ENCODE measurements around the gene LMF2.

LMF2 gene

GRCh38 chr22:50463188-50463900 is 44.2 kb downstream of the LMF2 start:
- no peak for DNase-seq (ENCODE audit: low read depth)

- DNase-seq (ENCODE audit: low read depth), result no peak
Measured at GRCh38 chr22:50461979-50462540, 45.4 kb downstream of the LMF2 start.

GRCh38 chr22:50461536-50461935 is 46.0 kb downstream of the LMF2 start:
- no peak for DNase-seq (ENCODE audit: low read depth)

- no peak for DNase-seq (ENCODE audit: low read depth)
Measured at GRCh38 chr22:50460938-50461337, 46.6 kb downstream of the LMF2 start.

- DNase-seq (ENCODE audit: low read depth), result no peak
Measured at GRCh38 chr22:50459496-50460140, 47.9 kb downstream of the LMF2 start.

GRCh38 chr22:50459016-50459415 is 48.5 kb downstream of the LMF2 start:
- no peak for DNase-seq (ENCODE audit: low read depth)

GRCh38 chr22:50456466-50457234 is 50.9 kb downstream of the LMF2 start:
- no peak for DNase-seq (ENCODE audit: low read depth)

GRCh38 chr22:50456026-50456425 is 51.5 kb downstream of the LMF2 start:
- DNase-seq (ENCODE audit: low read depth), result no peak

GRCh38 chr22:50455201-50455600 is 52.3 kb downstream of the LMF2 start:
- DNase-seq (ENCODE audit: low read depth), result no peak

- no peak for DNase-seq (ENCODE audit: low read depth)
Measured at GRCh38 chr22:50454556-50455075, 52.9 kb downstream of the LMF2 start.

Measured in EH (cell line).